Peyer's patch (tissue), 4 donors: ENCODE results near the gene POLR1C. TPM values are rescaled to one million over a fixed set of nuclear protein-coding genes. Genes with fewer than 3 reads are reported as not detected.

ENCODE experiments used
- DNase-seq, 3 donors: peaks; one replicate each; pipeline ENCODE4 v3.0.0-alpha.2; 2017 to 2019
- H3K27ac ChIP-seq, 4 donors: fragments of 200-600 bp; sonication (generic); one replicate each; pipeline ENCODE4 v1.5.1; 2016 to 2019
- H3K27me3 ChIP-seq, 2 donors: fragments of 200-600 bp; sonication (generic); one replicate each; pipeline ENCODE4 v1.5.1; 2019
- H3K36me3 ChIP-seq, 3 donors: fragments of 200-600 bp; sonication (generic); one replicate each; pipeline ENCODE4 v1.5.1; 2016 to 2019
- H3K4me1 ChIP-seq, 4 donors: fragments of 200-600 bp; sonication (generic); one replicate each; pipeline ENCODE4 v1.5.1; 2016 to 2019
- H3K4me3 ChIP-seq, 4 donors: fragments of 200-600 bp; sonication (generic); 1 replicate in 3 of 4; 2 replicates in 1 of 4; pipeline ENCODE4 v1.5.1; 2016 to 2019; ENCODE audit warnings: mild to moderate bottlenecking in 1 of 4
- H3K9me3 ChIP-seq, 4 donors: fragments of 200-600 bp; sonication (generic); one replicate each; pipeline ENCODE4 v1.5.1; 2016 to 2019; ENCODE audit warnings: mild to moderate bottlenecking in 1 of 4
- CTCF ChIP-seq, 6 experiments: fragments of 450-650 bp in 4 of 6; fragments of 200-600 bp in 2 of 6; sonication (generic) in 1 of 6; IDR thresholded peaks; one replicate each; pipeline ENCODE4 v1.5.1; 2017 to 2019; ENCODE audit warnings: antibody characterized with exemption in 6 of 6, mild to moderate bottlenecking in 3 of 6, moderate library complexity in 1 of 6
- POLR2A ChIP-seq, 2 donors: fragments of 450-650 bp; IDR thresholded peaks; one replicate each; pipeline ENCODE4 v1.5.1; 2017; ENCODE audit warnings: antibody characterized with exemption in 2 of 2, mild to moderate bottlenecking in 2 of 2, moderate library complexity in 2 of 2
- total RNA-seq, 4 donors: library from RNA; depleted of rRNA; stranded (reverse); fragments of >200 nt; gene quantifications; one replicate each; pipeline ENCODE4 v1.1.0, GENCODE V29; 2016

Gene POLR1C
- total RNA-seq, 4 donors from 2014 or later, result 8.6 to 29.7 (median 16.5) TPM

GRCh38 chr6:43489277-43490072 lies 27.4 kb upstream of the POLR1C start:
- Histone ChIP-seq H3K9me3 (no peaks in the 10 kb centered on the region), H3K4me3 (no peak overlapping the region), H3K36me3 (peaks cover 0 to 5% (median 0%) of the 10 kb centered on the region in 3 donors), H3K27ac (no peak overlapping the region), H3K27me3 (no peaks in the 10 kb centered on the region), H3K4me1 (peaks cover 0 to 14% (median 2%) of the 10 kb centered on the region in 4 donors)
- DNase-seq, result no peak
- TF ChIP-seq POLR2A (IDR thresholded peaks at IDR 0.05) (no peak), CTCF (IDR thresholded peaks at IDR 0.05) (no peak)

- DNase-seq, result no peak
- peaks cover 0 to 19% (median 7%) of the 10 kb centered on the region in 4 donors for H3K4me1 ChIP-seq
- H3K36me3 ChIP-seq, result peaks cover 0 to 5% (median 0%) of the 10 kb centered on the region in 3 donors
- TF ChIP-seq CTCF (IDR thresholded peaks at IDR 0.05) (no peak), POLR2A (IDR thresholded peaks at IDR 0.05) (no peak)
- H3K27me3 ChIP-seq, result no peaks in the 10 kb centered on the region
- no peaks in the 10 kb centered on the region for H3K9me3 ChIP-seq
- H3K4me3 ChIP-seq, result no peak overlapping the region
- no peak overlapping the region for H3K27ac ChIP-seq
Measured at GRCh38 chr6:43490523-43490939, 26.4 kb upstream of the POLR1C start.

DNA sequence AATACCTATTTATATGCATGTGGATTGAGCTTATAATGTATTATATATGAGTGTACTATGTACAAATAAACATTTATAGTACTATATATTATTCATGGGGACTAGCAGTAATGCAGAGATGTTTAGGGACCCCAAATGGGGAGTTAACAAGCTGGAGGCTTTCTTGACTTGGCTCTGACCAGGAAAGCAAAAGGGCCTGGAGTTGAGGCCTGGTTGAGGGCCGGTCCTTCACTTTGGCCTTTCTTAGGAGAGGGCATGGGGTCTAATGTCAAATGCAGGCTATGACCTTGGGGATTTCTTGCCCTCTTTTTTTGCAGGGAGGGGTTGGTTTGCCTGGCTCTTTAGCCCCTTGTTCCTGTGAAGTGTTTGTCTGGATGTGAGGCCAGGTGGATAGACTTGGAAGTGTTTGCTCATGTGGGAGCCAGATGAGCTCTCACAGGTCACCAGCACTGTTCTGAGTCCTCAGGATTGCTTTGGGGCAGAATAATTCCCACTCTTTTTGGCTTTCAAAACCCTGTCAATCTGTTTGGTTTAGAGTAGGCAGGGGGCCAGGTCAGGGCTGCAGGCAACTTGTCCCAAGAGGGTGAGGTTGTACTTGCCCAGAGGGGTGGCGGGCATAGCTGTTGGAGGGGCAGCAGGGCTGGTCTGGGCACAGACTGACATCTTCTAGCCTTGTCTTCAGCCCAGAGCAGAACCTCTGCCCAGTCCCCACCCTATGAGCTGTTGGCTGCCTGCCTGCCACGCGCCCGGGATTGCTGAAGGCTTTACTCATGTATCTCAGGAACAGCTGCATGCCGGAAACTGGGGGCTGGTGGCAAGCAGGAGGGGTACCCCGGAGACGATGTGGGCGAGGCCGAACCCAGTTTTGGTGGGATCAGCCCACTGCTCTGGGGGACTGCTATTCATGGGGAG lies 24.9 kb upstream of the POLR1C start:
- DNase-seq, result peak; percentile 28 to 86 (median 86)

DNA sequence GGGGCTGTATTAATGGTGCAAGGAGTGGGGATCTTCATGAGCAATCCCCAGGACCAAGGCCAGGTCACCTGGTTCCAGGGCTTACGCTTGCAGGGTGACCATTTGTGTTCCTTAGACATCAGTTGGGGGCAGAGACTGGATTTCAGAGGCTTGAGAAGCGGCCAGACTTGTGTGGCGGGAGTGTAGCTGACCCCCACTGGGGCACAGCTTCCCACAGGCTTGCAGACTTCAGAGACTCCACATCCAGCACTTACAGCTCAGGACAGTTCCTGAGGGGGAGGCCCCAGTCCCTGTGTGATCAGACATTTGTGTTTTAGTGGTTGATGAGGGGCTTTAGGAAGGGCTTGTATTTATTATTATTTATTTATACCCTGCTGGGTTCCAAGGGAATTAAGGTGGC lies 24.2 kb upstream of the POLR1C start:
- Histone ChIP-seq H3K27me3 (no peaks in the 10 kb centered on the region), H3K4me1 (peaks cover 0 to 19% (median 7%) of the 10 kb centered on the region in 4 donors), H3K9me3 (no peaks in the 10 kb centered on the region), H3K27ac (peak overlapping the region in 2 of 4 donors; percentile 11 to 48), H3K36me3 (peaks cover 0 to 2% (median 0%) of the 10 kb centered on the region in 3 donors), H3K4me3 (no peak overlapping the region)
- no peak for DNase-seq
- TF ChIP-seq CTCF (IDR thresholded peaks at IDR 0.05) (no peak), POLR2A (IDR thresholded peaks at IDR 0.05) (no peak)

More for the DNA sequence above, 24.9 kb upstream of the POLR1C start:
- Histone ChIP-seq H3K4me3 (no peak overlapping the region), H3K9me3 (no peaks in the 10 kb centered on the region), H3K36me3 (peaks cover 0 to 2% (median 0%) of the 10 kb centered on the region in 3 donors), H3K27me3 (no peaks in the 10 kb centered on the region), H3K4me1 (peaks cover 0 to 19% (median 7%) of the 10 kb centered on the region in 4 donors), H3K27ac (peak overlapping the region in 2 of 4 donors; percentile 11 to 48)
- no peak for TF ChIP-seq CTCF (IDR thresholded peaks at IDR 0.05)
- no peak for TF ChIP-seq POLR2A (IDR thresholded peaks at IDR 0.05)

DNA sequence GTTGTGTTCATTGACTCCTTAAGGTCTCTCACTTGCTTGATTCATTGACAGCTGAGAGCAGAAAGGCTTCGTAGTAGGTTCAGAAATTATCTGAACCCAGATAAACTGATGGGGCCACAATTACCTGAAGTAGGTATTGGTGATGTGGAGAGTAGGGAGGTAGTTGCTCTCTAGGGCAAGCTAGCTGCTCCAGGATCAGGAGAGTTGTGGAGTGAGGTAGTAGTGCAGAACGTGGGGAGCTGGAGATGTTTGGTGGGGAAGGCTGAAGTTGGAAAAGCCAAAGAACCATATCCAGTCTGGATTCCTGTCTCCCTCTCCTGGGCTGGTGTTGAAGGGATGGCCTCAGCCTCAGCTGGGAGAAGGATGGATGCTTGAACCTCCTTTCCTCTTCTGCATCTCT lies 23.7 kb upstream of the POLR1C start:
- Histone ChIP-seq H3K27me3 (no peaks in the 10 kb centered on the region), H3K27ac (peak overlapping the region in 2 of 4 donors; percentile 58 to 63), H3K4me3 (no peak overlapping the region), H3K4me1 (peaks cover 0 to 19% (median 7%) of the 10 kb centered on the region in 4 donors), H3K36me3 (peaks cover 0 to 7% (median 0%) of the 10 kb centered on the region in 3 donors), H3K9me3 (no peaks in the 10 kb centered on the region)
- TF ChIP-seq CTCF (IDR thresholded peaks at IDR 0.05) (no peak), POLR2A (IDR thresholded peaks at IDR 0.05) (no peak)
- no peak for DNase-seq
